ENCODE measurements around the gene IGF2. TPM values are rescaled to one million over a fixed set of nuclear protein-coding genes. Genes with fewer than 3 reads are reported as not detected.

The IGF2 gene
- total RNA-seq, 3 donors from 2014 or later, result 7.6 to 27.6 (median 12.1) TPM

GRCh38 chr11:2155511-2155910, 16.3 kb upstream of the IGF2 start:
- Histone ChIP-seq H3K4me3 (no peak overlapping the region), H3K36me3 (ENCODE audit: low read depth) (no peaks in the 10 kb centered on the region), H3K9me3 (no peaks in the 10 kb centered on the region), H3K4me1 (ENCODE audit: low read depth) (peaks cover 5% of the 10 kb centered on the region)
- no peak for TF ChIP-seq CTCF (IDR thresholded peaks at IDR 0.05)
- ATAC-seq (no peak), DNase-seq (no peak)
- intact Hi-C loops (cut with DNase I, micrococcal nuclease), result no loop called here

GRCh38 chr11:2154889-2155288, 15.7 kb upstream of the IGF2 start:
- Histone ChIP-seq H3K4me1 (ENCODE audit: low read depth) (peaks cover 5% of the 10 kb centered on the region), H3K4me3 (no peak overlapping the region), H3K36me3 (ENCODE audit: low read depth) (no peaks in the 10 kb centered on the region), H3K9me3 (no peaks in the 10 kb centered on the region)
- DNase-seq (no peak), ATAC-seq (no peak)
- TF ChIP-seq CTCF (IDR thresholded peaks at IDR 0.05), result no peak
- intact Hi-C loops (cut with DNase I, micrococcal nuclease), result no loop called here

- TF ChIP-seq CTCF (IDR thresholded peaks at IDR 0.05), result no peak
- no peak overlapping the region for H3K4me3 ChIP-seq
- no peaks in the 10 kb centered on the region for H3K36me3 ChIP-seq (ENCODE audit: low read depth)
- no peaks in the 10 kb centered on the region for H3K9me3 ChIP-seq
- DNase-seq, result no peak
- peaks cover 5% of the 10 kb centered on the region for H3K4me1 ChIP-seq (ENCODE audit: low read depth)
- intact Hi-C loops (cut with DNase I, micrococcal nuclease), result no loop called here
- no peak for ATAC-seq
Observed at GRCh38 chr11:2154195-2154585, 15.0 kb upstream of the IGF2 start.

GRCh38 chr11:2153581-2154194, 14.5 kb upstream of the IGF2 start:
- intact Hi-C loops (cut with DNase I, micrococcal nuclease), result no loop called here

GRCh38 chr11:2151500-2152257, 12.5 kb upstream of the IGF2 start:
- intact Hi-C loops (cut with DNase I, micrococcal nuclease), result no loop called here
- no peak overlapping the region for H3K4me3 ChIP-seq
- no peaks in the 10 kb centered on the region for H3K9me3 ChIP-seq
- peak; percentile 69 for TF ChIP-seq CTCF (IDR thresholded peaks at IDR 0.05)
- ATAC-seq (peak; percentile 85), DNase-seq (peak; percentile 69 to 84 (median 82))
- H3K4me1 ChIP-seq (ENCODE audit: low read depth), result peaks cover 5% of the 10 kb centered on the region
- no peaks in the 10 kb centered on the region for H3K36me3 ChIP-seq (ENCODE audit: low read depth)

More at GRCh38 chr11:2153581-2154194, 14.5 kb upstream of the IGF2 start:
- TF ChIP-seq CTCF (IDR thresholded peaks at IDR 0.05), result no peak
- no peaks in the 10 kb centered on the region for H3K36me3 ChIP-seq (ENCODE audit: low read depth)
- ATAC-seq, result no peak
- no peak for DNase-seq
- no peaks in the 10 kb centered on the region for H3K9me3 ChIP-seq
- peaks cover 5% of the 10 kb centered on the region for H3K4me1 ChIP-seq (ENCODE audit: low read depth)
- no peak overlapping the region for H3K4me3 ChIP-seq

All from mucosa of descending colon (tissue), 3 donors.